Natural killer cell (primary cell): ENCODE measurements around the gene GRID1. TPM values are rescaled to one million over a fixed set of nuclear protein-coding genes. Genes with fewer than 3 reads are reported as not detected.

Experiments used
- ATAC-seq, 3 donors: fragments of 150-1000 bp in 2 of 3; fragments of 200-7000 bp in 1 of 3; cut with Tn5 transposase; 1 replicate in 1 of 3; 2 replicates in 2 of 3; pipeline ENCODE4 v1.10.0; 2021; ENCODE audit warnings: mild to moderate bottlenecking in 2 of 3, moderate library complexity in 2 of 3
- DNase-seq, 2 donors: peaks; one replicate each; pipeline versions ENCODE4 v3.0.0 to v3.0.0-alpha.2; 2013 to 2021; ENCODE audit warnings: mixed read lengths in 1 of 2
- H3K27ac ChIP-seq: one replicate; pipeline ENCODE4 v1.5.1; 2013; ENCODE audit warnings: mild to moderate bottlenecking, low read length
- H3K27me3 ChIP-seq: one replicate; pipeline ENCODE4 v1.6.1; 2013; ENCODE audit warnings: low read length; ENCODE audit not compliant: control insufficient read depth, insufficient read depth
- H3K36me3 ChIP-seq: one replicate; pipeline ENCODE4 v1.6.1; 2013; ENCODE audit warnings: low read length; ENCODE audit not compliant: control insufficient read depth, insufficient read depth
- H3K4me1 ChIP-seq: one replicate; pipeline ENCODE4 v1.6.1; 2013; ENCODE audit warnings: low read length; ENCODE audit not compliant: control insufficient read depth, insufficient read depth
- H3K4me3 ChIP-seq: one replicate; pipeline ENCODE4 v1.5.1; 2013; ENCODE audit warnings: low read length
- H3K9me3 ChIP-seq: one replicate; pipeline ENCODE4 v1.6.1; 2013; ENCODE audit warnings: low read length; ENCODE audit not compliant: control insufficient read depth, insufficient read depth
- H3K27ac Mint-ChIP-seq, 2 donors: one replicate each; pipeline ENCODE4 v1.8.0; 2022; ENCODE audit warnings: mild to moderate bottlenecking in 2 of 2, mixed read lengths in 2 of 2, moderate library complexity in 1 of 2
- H3K27me3 Mint-ChIP-seq, 2 donors: one replicate each; pipeline ENCODE4 v1.8.0; 2022; ENCODE audit warnings: low read depth in 2 of 2, mixed read lengths in 2 of 2
- H3K36me3 Mint-ChIP-seq: one replicate; pipeline ENCODE4 v1.8.0; 2022; ENCODE audit warnings: mixed read lengths
- H3K4me1 Mint-ChIP-seq, 2 donors: one replicate each; pipeline ENCODE4 v1.8.0; 2022; ENCODE audit warnings: mixed read lengths in 2 of 2
- H3K4me3 Mint-ChIP-seq: one replicate; pipeline ENCODE4 v1.8.0; 2022; ENCODE audit warnings: mild to moderate bottlenecking, moderate library complexity, mixed read lengths
- H3K9me3 Mint-ChIP-seq, 2 donors: one replicate each; pipeline ENCODE4 v1.8.0; 2022; ENCODE audit warnings: mixed read lengths in 2 of 2
- WGBS: methylation state at CpG from one replicate; pipeline ENCODE4 v1.1.7; 2013; ENCODE audit warnings: missing lambda C conversion rate; ENCODE audit not compliant: insufficient coverage; 5-methylcytosine and 5-hydroxymethylcytosine counted together
- intact Hi-C: fragments of 100-400 bp; cut with micrococcal nuclease; formaldehyde crosslinking; loops from one replicate; pipeline ENCODE4 v1.14.2; 2022
- total RNA-seq, 4 donors: library from RNA; stranded (reverse); fragments of 120-200 nt in 1 of 4; gene quantifications; one replicate each; pipeline versions ENCODE4 v1.2.3 to v1.2.4, GENCODE V29; 2013 to 2022
- TF ChIP-seq, protein P1 (sequence below): fragments of 200-600 bp; IDR thresholded peaks from one replicate; pipeline ENCODE4 v1.8.0; 2022; ENCODE audit warnings: antibody characterized with exemption

The GRID1 gene
- total RNA-seq, 3 donors from 2014 or later (not counting 1 experiment from before 2014, with no cell fraction given) = not detected

DNA sequence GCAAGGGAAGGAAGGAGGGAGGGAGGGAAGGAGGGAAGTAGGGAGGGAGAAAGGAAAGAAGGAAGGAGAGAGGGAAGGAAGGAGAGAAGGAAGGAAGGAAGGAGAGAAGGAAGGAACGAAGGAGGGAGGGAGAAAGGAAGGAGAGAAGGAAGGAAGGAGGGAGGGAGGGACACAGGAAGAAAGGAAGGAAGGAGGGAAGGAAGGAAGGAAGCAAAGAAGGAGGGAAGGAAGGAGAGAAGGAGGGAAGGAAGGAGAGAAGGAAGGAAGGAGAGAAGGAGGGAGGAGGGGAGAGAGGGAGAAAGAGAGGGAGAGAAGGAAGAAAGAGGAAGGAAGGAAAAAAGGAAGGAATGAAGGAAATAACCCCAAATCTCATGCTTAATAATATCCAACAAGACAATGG, 630.6 kb downstream of the GRID1 start:
- Histone ChIP-seq H3K36me3 (no peaks in the 10 kb centered on the region), H3K4me3 (no peak overlapping the region), H3K9me3 (no peaks in the 10 kb centered on the region), H3K27me3 (no peaks in the 10 kb centered on the region), H3K27ac (no peak overlapping the region), H3K4me1 (no peaks in the 10 kb centered on the region)
- H3K4me3 Mint-ChIP-seq = no peak overlapping the region
- ATAC-seq (no peak), DNase-seq (no peak)
- WGBS = 66% methylated on average over 1 of the region's 1 CpG
- TF ChIP-seq, protein P1, sequence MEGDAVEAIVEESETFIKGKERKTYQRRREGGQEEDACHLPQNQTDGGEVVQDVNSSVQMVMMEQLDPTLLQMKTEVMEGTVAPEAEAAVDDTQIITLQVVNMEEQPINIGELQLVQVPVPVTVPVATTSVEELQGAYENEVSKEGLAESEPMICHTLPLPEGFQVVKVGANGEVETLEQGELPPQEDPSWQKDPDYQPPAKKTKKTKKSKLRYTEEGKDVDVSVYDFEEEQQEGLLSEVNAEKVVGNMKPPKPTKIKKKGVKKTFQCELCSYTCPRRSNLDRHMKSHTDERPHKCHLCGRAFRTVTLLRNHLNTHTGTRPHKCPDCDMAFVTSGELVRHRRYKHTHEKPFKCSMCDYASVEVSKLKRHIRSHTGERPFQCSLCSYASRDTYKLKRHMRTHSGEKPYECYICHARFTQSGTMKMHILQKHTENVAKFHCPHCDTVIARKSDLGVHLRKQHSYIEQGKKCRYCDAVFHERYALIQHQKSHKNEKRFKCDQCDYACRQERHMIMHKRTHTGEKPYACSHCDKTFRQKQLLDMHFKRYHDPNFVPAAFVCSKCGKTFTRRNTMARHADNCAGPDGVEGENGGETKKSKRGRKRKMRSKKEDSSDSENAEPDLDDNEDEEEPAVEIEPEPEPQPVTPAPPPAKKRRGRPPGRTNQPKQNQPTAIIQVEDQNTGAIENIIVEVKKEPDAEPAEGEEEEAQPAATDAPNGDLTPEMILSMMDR = no peak
- H3K27me3 Mint-ChIP-seq = no peaks in the 10 kb centered on the region
- intact Hi-C loops = no loop called here
- peaks cover 4 to 6% of the 10 kb centered on the region in 2 donors for H3K9me3 Mint-ChIP-seq
- no peaks in the 10 kb centered on the region for H3K36me3 Mint-ChIP-seq
- H3K27ac Mint-ChIP-seq = no peak overlapping the region
- H3K4me1 Mint-ChIP-seq = no peaks in the 10 kb centered on the region

DNA sequence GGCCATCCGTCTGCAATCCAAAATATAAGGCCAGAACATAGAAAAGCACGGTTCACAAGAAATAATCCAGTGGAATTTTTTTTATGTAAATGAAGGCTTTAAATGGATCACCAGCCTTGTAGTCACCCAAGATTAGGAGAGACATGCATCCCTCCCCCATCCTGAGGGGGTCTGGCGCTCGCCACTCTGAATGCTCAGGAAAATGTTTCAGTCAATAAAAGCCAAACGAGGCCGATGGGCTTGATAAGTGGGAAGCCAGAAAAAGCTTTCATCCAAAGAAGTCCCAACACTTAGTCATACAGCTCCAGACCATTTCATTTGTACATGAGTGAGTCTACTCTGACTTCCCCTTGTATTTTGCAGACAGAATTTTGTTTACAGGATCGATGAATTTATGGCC, 631.8 kb downstream of the GRID1 start:
- Histone ChIP-seq H3K4me3 (no peak overlapping the region), H3K4me1 (no peaks in the 10 kb centered on the region), H3K9me3 (no peaks in the 10 kb centered on the region), H3K27me3 (no peaks in the 10 kb centered on the region), H3K36me3 (no peaks in the 10 kb centered on the region), H3K27ac (no peak overlapping the region)
- no peak for DNase-seq
- TF ChIP-seq, protein P1 = no peak
- WGBS = 88% methylated on average over 7 of the region's 7 CpGs
- peaks cover 4 to 6% of the 10 kb centered on the region in 2 donors for H3K9me3 Mint-ChIP-seq
- intact Hi-C loops = no loop called here
- H3K4me1 Mint-ChIP-seq = no peaks in the 10 kb centered on the region
- no peak overlapping the region for H3K27ac Mint-ChIP-seq
- no peaks in the 10 kb centered on the region for H3K36me3 Mint-ChIP-seq
- no peak overlapping the region for H3K4me3 Mint-ChIP-seq
- no peaks in the 10 kb centered on the region for H3K27me3 Mint-ChIP-seq
- no peak for ATAC-seq

DNA sequence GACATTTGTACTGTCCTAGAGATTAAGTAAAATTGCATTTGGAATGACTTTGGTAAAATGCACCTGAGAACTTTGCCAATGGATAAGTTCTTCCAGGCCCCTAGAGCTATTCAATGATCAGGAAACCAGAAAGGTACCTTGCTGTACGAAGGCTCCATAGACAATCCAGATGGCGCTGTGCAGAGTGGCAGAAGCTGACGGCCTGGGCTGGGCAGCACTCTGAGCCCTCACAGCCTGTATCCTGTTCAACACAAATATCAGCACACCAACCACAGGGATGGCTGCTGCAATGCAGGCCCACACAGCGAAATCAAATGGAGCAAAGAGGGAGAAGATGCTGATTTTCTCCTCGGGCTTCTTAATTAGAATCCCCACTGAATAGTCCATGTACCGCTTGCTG, 642.4 kb downstream of the GRID1 start:
- no peaks in the 10 kb centered on the region for H3K9me3 ChIP-seq
- H3K27me3 ChIP-seq = no peaks in the 10 kb centered on the region
- H3K4me3 ChIP-seq = no peak overlapping the region
- Mint-ChIP-seq H3K27me3 (no peaks in the 10 kb centered on the region), H3K27ac (no peak overlapping the region), H3K4me1 (no peaks in the 10 kb centered on the region), H3K9me3 (peaks cover 13% of the 10 kb centered on the region in 2 donors), H3K4me3 (no peak overlapping the region), H3K36me3 (no peaks in the 10 kb centered on the region)
- DNase-seq = no peak
- WGBS = 72% methylated on average over 6 of the region's 6 CpGs
- H3K36me3 ChIP-seq = no peaks in the 10 kb centered on the region
- no peaks in the 10 kb centered on the region for H3K4me1 ChIP-seq
- no peak for ATAC-seq
- TF ChIP-seq, protein P1 = no peak
- intact Hi-C loops = no loop called here
- H3K27ac ChIP-seq = no peak overlapping the region

DNA sequence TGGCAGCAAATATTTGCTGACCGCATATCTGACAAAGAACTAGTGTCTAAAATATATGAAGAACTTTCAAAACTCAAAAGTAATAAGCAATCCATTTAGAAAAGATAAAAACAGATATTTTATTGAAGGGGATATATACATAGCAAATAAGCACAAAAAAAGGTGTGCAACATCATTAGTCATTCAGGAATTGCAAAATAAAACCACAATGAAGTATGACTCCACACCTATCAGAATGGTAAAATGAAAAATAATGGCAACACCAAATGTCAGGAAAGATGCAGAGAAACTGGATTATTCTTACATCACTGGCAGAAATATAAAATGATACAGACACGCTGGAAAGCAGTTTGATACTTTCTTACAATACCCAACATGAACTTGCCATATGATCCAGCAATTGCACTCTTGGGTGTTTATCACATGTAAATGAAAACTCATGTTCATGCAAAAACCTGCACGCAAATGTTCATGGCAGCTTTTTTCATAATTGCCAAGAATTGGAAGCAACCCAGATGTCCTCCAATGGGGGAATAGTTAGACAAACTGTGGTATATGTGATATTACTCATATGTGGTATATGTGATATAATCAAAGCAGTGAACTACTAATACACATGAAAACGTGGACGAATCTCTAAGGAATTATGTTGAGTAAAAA, 645.5 kb downstream of the GRID1 start:
- Histone ChIP-seq H3K27me3 (no peaks in the 10 kb centered on the region), H3K4me1 (no peaks in the 10 kb centered on the region), H3K36me3 (no peaks in the 10 kb centered on the region), H3K9me3 (no peaks in the 10 kb centered on the region), H3K27ac (no peak overlapping the region), H3K4me3 (no peak overlapping the region)
- no peak overlapping the region for H3K4me3 Mint-ChIP-seq
- ATAC-seq = no peak
- H3K27ac Mint-ChIP-seq = no peak overlapping the region
- no peak for DNase-seq
- no peaks in the 10 kb centered on the region for H3K36me3 Mint-ChIP-seq
- no peaks in the 10 kb centered on the region for H3K27me3 Mint-ChIP-seq
- intact Hi-C loops = no loop called here
- H3K4me1 Mint-ChIP-seq = no peaks in the 10 kb centered on the region
- peaks cover 7 to 9% of the 10 kb centered on the region in 2 donors for H3K9me3 Mint-ChIP-seq
- WGBS = 78% methylated on average over 2 of the region's 5 CpGs
- TF ChIP-seq, protein P1 = no peak
